PC-3 (cell line): ENCODE measurements around the gene MSI2. TPM values are rescaled to one million over a fixed set of nuclear protein-coding genes. Genes with fewer than 3 reads are reported as not detected.
A peak's percentile ranks its signal among the peaks of the same experiment; 100 is the strongest.

ENCODE experiments used
- ATAC-seq: fragments of 200-7000 bp; cut with Tn5 transposase; 2 replicates; pipeline ENCODE4 v1.9.1; 2020; ENCODE audit warnings: mild to moderate bottlenecking, moderate library complexity
- BruUV-seq: library from RNA; stranded (reverse); fragments of 400-500 nt; replicated peaks from 2 replicates; lab custom pipeline; 2021; lab: Mats Ljungman, UMichigan
- CTCF ChIA-PET: fragments of 300-600 bp; sonication (Branson Sonifier 250); formaldehyde crosslinking; loops from one replicate; lab custom pipeline; 2022; ENCODE audit warnings: antibody characterized with exemption; lab: Charles Lee
- POLR2A ChIA-PET: fragments of 300-600 bp; sonication (Branson Sonifier 250); formaldehyde crosslinking; loops from one replicate; lab custom pipeline; 2022; ENCODE audit warnings: antibody characterized with exemption; ENCODE audit not compliant: unreplicated experiment; lab: Charles Lee
- DNase-seq: peaks from one replicate; pipeline ENCODE4 v3.0.0-alpha.2; 2015
- H2AFZ ChIP-seq: fragments of 300-600 bp; sonication (generic); 2 replicates; pipeline ENCODE4 v1.6.0; 2016; ENCODE audit warnings: antibody characterized with exemption, low read length
- H3F3A ChIP-seq: fragments of 300-600 bp; sonication (generic); one replicate; pipeline ENCODE4 v1.6.0; 2017; ENCODE audit warnings: antibody characterized with exemption, low read length, control low read depth, mild to moderate bottlenecking; ENCODE audit not compliant: unreplicated experiment
- H3K27ac ChIP-seq: fragments of 300-600 bp; sonication (generic); 2 replicates; pipeline ENCODE4 v1.5.1; 2016; ENCODE audit warnings: mild to moderate bottlenecking, low read length
- H3K27me3 ChIP-seq: fragments of 300-600 bp; sonication (generic); 2 replicates; pipeline ENCODE4 v1.6.1; 2016; ENCODE audit warnings: low read length, mixed read lengths
- H3K36me3 ChIP-seq: fragments of 300-600 bp; sonication (generic); 2 replicates; pipeline ENCODE4 v1.6.1; 2016; ENCODE audit warnings: low read depth, mixed run types, low read length, mixed read lengths
- H3K4me1 ChIP-seq: fragments of 300-600 bp; sonication (generic); 2 replicates; pipeline ENCODE4 v1.5.1; 2016; ENCODE audit warnings: low read length; ENCODE audit not compliant: insufficient read depth
- H3K4me2 ChIP-seq: fragments of 300-600 bp; sonication (generic); 2 replicates; pipeline ENCODE4 v1.6.0; 2016; ENCODE audit warnings: low read length
- H3K4me3 ChIP-seq: fragments of 300-600 bp; sonication (generic); 2 replicates; pipeline ENCODE4 v1.5.1; 2016; ENCODE audit warnings: mild to moderate bottlenecking, low read length, mixed read lengths
- H3K79me2 ChIP-seq: fragments of 300-600 bp; sonication (generic); 2 replicates; pipeline ENCODE4 v1.6.1; 2017; ENCODE audit warnings: low read length, mixed read lengths
- H3K9ac ChIP-seq: fragments of 300-600 bp; sonication (generic); 2 replicates; pipeline ENCODE4 v1.6.0; 2016; ENCODE audit warnings: mild to moderate bottlenecking, low read length
- H3K9me2 ChIP-seq: fragments of 300-600 bp; sonication (generic); replicated peaks from 2 replicates; pipeline ENCODE4 v1.6.1; 2016; ENCODE audit warnings: mixed run types, low read length, mixed read lengths
- H3K9me3 ChIP-seq: fragments of 300-600 bp; sonication (generic); 2 replicates; pipeline ENCODE4 v1.6.1; 2016; ENCODE audit warnings: low read length, mixed read lengths
- H4K20me1 ChIP-seq: fragments of 300-600 bp; sonication (generic); 2 replicates; pipeline ENCODE4 v1.6.1; 2016; ENCODE audit warnings: low read length, mixed read lengths
- EZH2 ChIP-seq: fragments of 300-600 bp; sonication (generic); IDR thresholded peaks from one replicate; pipeline ENCODE4 v1.6.1; 2017; ENCODE audit warnings: antibody characterized with exemption, mild to moderate bottlenecking, low read length; ENCODE audit not compliant: unreplicated experiment
- EZH2phosphoT487 ChIP-seq: fragments of 300-600 bp; sonication (generic); IDR thresholded peaks from 2 replicates; pipeline ENCODE4 v1.6.1; 2018; ENCODE audit warnings: mild to moderate bottlenecking, antibody characterized with exemption, low read length, borderline replicate concordance
- intact Hi-C: fragments of 100-400 bp; cut with micrococcal nuclease; formaldehyde crosslinking; loops from 2 replicates; pipeline ENCODE4 v1.9.0; 2023
- total RNA-seq: library from RNA; depleted of rRNA; stranded (reverse); fragments of >200 nt; gene quantifications from 2 replicates; pipeline ENCODE4 v1.2.3, GENCODE V29; 2014
- TF ChIP-seq, protein P1 (sequence below): fragments of 300-600 bp; sonication (generic); conservative IDR thresholded peaks from 2 replicates; pipeline ENCODE4 v1.5.1; 2017; ENCODE audit warnings: antibody characterized with exemption, low read depth, mild to moderate bottlenecking, low read length

Gene MSI2
- total RNA-seq, 1 experiment from 2014 or later: 54.7 TPM

DNA sequence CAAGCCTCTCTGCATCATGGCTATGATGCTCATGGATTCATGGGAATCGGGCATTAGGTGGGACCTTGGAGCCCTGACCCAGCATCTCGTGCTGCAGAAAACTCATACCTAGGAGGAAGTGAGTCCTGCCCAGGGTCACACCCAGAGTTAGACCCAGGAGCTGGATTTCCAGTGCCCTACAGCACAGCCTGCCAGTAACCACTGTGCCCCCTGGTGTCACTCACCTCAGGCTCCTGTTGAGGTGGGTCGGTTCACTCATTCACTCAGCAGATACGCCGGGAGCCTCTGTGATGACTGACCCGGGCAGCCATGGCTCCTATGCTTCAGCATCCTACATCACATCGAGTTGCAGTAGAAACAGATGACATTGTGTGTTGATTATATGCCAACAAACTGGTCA is 143.4 kb downstream of the MSI2 start:
- no peak overlapping the region for H3K4me2 ChIP-seq
- no peak for ATAC-seq
- H3K4me3 ChIP-seq: no peak overlapping the region
- no peak overlapping the region for H3K9ac ChIP-seq
- H3K27ac ChIP-seq: no peak overlapping the region
- CTCF ChIA-PET: no interaction called here
- H2AFZ ChIP-seq: no peak overlapping the region
- no peaks in the 10 kb centered on the region for H3K9me2 ChIP-seq
- no peaks in the 10 kb centered on the region for H3K79me2 ChIP-seq
- H3K4me1 ChIP-seq: peaks cover 12% of the 10 kb centered on the region
- no peaks in the 10 kb centered on the region for H3F3A ChIP-seq
- H3K36me3 ChIP-seq: no peaks in the 10 kb centered on the region
- no peaks in the 10 kb centered on the region for H4K20me1 ChIP-seq
- no peak for DNase-seq
- POLR2A ChIA-PET: no interaction called here
- no peaks in the 10 kb centered on the region for H3K27me3 ChIP-seq
- no TSS peak for BruUV-seq
- intact Hi-C loops: no loop called here
- TF ChIP-seq, protein P1, sequence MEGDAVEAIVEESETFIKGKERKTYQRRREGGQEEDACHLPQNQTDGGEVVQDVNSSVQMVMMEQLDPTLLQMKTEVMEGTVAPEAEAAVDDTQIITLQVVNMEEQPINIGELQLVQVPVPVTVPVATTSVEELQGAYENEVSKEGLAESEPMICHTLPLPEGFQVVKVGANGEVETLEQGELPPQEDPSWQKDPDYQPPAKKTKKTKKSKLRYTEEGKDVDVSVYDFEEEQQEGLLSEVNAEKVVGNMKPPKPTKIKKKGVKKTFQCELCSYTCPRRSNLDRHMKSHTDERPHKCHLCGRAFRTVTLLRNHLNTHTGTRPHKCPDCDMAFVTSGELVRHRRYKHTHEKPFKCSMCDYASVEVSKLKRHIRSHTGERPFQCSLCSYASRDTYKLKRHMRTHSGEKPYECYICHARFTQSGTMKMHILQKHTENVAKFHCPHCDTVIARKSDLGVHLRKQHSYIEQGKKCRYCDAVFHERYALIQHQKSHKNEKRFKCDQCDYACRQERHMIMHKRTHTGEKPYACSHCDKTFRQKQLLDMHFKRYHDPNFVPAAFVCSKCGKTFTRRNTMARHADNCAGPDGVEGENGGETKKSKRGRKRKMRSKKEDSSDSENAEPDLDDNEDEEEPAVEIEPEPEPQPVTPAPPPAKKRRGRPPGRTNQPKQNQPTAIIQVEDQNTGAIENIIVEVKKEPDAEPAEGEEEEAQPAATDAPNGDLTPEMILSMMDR: 0 out of 2 replicates have a peak, but pooled peaks have one; percentile 10
- TF ChIP-seq EZH2phosphoT487 (no peak), EZH2 (no peak)
- H3K9me3 ChIP-seq: no peaks in the 10 kb centered on the region

DNA sequence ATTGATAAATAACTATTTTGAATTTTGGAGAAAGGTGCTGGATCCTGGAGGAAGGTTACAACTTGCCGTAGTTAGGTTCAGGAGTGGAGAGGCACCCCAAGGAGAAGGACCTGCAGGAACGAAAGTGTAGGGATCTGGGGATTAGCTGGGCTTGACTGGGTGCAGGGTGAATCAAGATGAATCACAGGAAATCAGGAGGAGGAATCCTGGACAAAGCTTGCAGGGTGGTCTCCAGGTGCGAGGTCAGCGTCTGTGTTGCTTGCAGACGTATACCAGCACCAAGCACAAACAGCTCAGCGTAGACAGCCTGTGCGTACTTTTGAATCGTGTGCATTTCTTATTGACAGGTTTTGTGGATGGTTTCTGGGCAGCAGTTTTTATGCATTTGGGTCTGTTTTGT is 144.3 kb downstream of the MSI2 start:
- Histone ChIP-seq H2AFZ (no peak overlapping the region), H3K36me3 (no peaks in the 10 kb centered on the region), H4K20me1 (no peaks in the 10 kb centered on the region), H3K4me3 (no peak overlapping the region), H3K79me2 (no peaks in the 10 kb centered on the region), H3K4me1 (peaks cover 12% of the 10 kb centered on the region), H3F3A (no peaks in the 10 kb centered on the region), H3K9ac (no peak overlapping the region), H3K27me3 (no peaks in the 10 kb centered on the region), H3K9me3 (no peaks in the 10 kb centered on the region), H3K9me2 (no peaks in the 10 kb centered on the region), H3K4me2 (0 out of 2 replicates have a peak overlapping the region, but pooled peaks have one; percentile 12), H3K27ac (no peak overlapping the region)
- DNase-seq: peak; percentile 22
- intact Hi-C loops: no loop called here
- BruUV-seq: no TSS peak
- ChIA-PET CTCF (interaction anchor here (0.5 kb wide), 1 partner anchor 115 kb away, joined by 3 read pairs; no protein-coding TSS in a partner anchor), POLR2A (no interaction called here)
- ATAC-seq: peak; percentile 70
- TF ChIP-seq EZH2: no peak
- TF ChIP-seq EZH2phosphoT487: no peak
- TF ChIP-seq, protein P1: no peak

DNA sequence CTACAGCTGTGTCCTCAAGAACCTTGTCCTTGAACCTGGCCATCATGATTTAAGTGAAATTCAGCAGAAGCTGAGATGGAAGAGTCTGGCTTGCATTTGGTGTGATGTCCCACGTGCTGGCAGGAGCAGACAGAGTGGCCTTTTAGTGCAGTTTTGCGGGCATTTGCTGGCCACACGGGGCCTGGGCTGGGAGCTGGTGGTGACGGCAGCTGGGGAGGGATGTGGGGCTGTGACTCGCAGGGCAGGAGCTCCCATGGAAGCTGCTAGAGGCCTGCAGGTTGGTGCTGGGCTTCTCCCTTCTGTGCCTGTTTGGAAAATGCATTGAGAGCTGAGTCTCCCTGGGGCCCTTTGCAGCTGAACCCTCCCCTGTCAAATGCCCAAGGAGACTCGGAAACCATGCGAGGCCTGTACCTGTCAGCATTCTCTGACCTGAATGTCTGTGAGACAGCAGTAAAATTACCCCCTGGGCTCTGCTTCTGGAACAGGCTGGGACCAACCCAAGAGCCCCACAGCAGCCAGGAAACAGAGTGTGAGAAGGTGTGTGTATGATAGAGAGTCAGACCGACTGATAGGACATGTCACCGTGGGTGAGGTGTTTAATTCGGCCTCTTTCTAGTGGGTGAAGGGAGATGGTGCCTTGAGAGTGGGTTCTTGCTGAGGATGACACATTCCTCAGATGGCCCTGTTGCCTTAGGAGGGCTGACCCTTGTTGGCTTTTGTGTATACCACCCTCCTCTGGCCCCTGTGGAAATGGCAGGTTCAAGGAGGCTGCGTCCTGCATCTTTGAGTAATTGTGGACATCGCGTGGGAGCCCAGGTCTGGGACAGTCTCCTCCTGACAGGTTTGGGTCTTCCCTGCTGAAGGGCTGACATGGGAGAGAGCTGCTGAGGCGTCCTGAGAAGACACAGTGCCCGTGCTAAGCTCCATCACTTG is 145.5 kb downstream of the MSI2 start:
- no peaks in the 10 kb centered on the region for H3F3A ChIP-seq
- no peak overlapping the region for H3K4me3 ChIP-seq
- DNase-seq (no peak), ATAC-seq (no peak)
- H3K4me1 ChIP-seq: peaks cover 20% of the 10 kb centered on the region
- no peak overlapping the region for H3K27ac ChIP-seq
- H3K36me3 ChIP-seq: no peaks in the 10 kb centered on the region
- no peak overlapping the region for H3K9ac ChIP-seq
- no peaks in the 10 kb centered on the region for H4K20me1 ChIP-seq
- no peaks in the 10 kb centered on the region for H3K27me3 ChIP-seq
- ChIA-PET POLR2A (no interaction called here), CTCF (no interaction called here)
- no peaks in the 10 kb centered on the region for H3K9me2 ChIP-seq
- H3K4me2 ChIP-seq: no peak overlapping the region
- BruUV-seq: no TSS peak
- H2AFZ ChIP-seq: no peak overlapping the region
- TF ChIP-seq, protein P1: peak; percentile 43; the same call in 1 of the 2 replicates
- no peak for TF ChIP-seq EZH2phosphoT487
- TF ChIP-seq EZH2: no peak
- no peaks in the 10 kb centered on the region for H3K9me3 ChIP-seq
- intact Hi-C loops: no loop called here
- no peaks in the 10 kb centered on the region for H3K79me2 ChIP-seq
